ENCODE results near the gene RCCD1.
"Not testable (repeated sequence)": the region's sequence is repeated elsewhere in the genome, so short reads cannot be mapped to it uniquely, and the experiment has no call there.

Gene RCCD1

DNA sequence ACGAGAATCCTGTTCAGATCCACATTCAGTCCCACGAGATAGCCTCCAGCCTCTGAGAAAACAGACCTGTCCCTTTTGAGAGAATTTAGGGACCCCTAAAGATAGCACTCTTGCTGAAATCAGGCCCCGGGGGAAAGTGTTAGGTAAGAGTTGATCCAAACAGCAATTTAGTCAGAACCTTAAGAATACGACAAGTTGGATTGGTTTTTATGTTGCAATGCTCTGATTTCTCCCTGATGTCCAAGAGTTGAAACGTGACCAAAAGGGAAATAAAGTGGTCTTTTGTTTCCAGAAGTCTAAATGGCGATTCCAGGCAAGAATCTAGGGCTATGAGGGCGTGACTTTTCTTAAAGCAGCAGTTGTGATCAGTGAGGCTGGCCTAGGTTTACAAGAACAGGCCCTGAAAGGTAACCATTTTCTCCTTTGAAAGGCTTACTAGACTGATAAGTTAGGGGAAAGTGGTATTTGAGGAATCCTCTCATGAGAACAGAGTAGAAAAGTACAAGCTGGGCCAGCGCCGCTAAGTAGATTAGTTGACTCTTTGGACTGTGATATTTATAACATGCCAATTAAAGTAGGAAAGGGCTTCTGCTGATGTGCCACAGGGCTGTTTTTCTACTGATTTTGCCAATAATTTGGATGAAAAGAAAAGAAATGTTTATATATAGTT is 46.7 kb upstream of the RCCD1 start:
- DNase-seq (ENCODE audit: extremely low read depth, insufficient read length), result no peak
- Histone ChIP-seq H3K36me3 (ENCODE audit: control insufficient read depth, insufficient read depth, low read length) (peaks cover 60% of the 10 kb centered on the region), H3K4me3 (replicated peaks; ENCODE audit: low read depth, low read length) (no peak overlapping the region), H3K27me3 (replicated peaks; ENCODE audit: control insufficient read depth, insufficient read depth, low read length) (no peaks in the 10 kb centered on the region)
- TF ChIP-seq, protein P1, sequence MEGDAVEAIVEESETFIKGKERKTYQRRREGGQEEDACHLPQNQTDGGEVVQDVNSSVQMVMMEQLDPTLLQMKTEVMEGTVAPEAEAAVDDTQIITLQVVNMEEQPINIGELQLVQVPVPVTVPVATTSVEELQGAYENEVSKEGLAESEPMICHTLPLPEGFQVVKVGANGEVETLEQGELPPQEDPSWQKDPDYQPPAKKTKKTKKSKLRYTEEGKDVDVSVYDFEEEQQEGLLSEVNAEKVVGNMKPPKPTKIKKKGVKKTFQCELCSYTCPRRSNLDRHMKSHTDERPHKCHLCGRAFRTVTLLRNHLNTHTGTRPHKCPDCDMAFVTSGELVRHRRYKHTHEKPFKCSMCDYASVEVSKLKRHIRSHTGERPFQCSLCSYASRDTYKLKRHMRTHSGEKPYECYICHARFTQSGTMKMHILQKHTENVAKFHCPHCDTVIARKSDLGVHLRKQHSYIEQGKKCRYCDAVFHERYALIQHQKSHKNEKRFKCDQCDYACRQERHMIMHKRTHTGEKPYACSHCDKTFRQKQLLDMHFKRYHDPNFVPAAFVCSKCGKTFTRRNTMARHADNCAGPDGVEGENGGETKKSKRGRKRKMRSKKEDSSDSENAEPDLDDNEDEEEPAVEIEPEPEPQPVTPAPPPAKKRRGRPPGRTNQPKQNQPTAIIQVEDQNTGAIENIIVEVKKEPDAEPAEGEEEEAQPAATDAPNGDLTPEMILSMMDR (IDR thresholded peaks at IDR 0.05; ENCODE audit: insufficient read depth, low read length, poor library complexity, severe bottlenecking), result no peak

DNA sequence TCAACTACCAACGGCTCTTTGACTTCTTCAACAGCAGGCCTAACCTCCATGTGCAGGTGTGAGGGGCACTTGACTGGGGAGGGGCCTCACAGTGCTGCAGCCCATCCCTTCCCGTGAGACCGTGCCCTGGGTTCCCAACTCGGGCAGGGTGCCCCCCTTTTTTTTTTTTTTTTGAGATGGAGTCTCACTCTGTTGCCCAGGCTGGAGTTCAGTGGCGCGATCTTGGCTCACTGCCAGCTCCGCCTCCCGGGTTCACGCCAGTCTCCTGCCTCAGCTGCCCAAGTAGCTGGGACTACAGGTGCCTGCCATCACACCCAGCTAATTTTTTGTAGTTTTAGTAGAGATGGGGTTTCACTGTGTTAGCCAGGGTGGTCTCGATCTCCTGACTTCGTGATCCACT is 45.2 kb upstream of the RCCD1 start:
- DNase-seq (ENCODE audit: extremely low read depth, insufficient read length); H3K4me3 ChIP-seq (replicated peaks; ENCODE audit: low read depth, low read length); H3K27me3 ChIP-seq (replicated peaks; ENCODE audit: control insufficient read depth, insufficient read depth, low read length): not testable (repeated sequence)
- H3K36me3 ChIP-seq (ENCODE audit: control insufficient read depth, insufficient read depth, low read length), result peaks cover 68% of the 10 kb centered on the region

DNA sequence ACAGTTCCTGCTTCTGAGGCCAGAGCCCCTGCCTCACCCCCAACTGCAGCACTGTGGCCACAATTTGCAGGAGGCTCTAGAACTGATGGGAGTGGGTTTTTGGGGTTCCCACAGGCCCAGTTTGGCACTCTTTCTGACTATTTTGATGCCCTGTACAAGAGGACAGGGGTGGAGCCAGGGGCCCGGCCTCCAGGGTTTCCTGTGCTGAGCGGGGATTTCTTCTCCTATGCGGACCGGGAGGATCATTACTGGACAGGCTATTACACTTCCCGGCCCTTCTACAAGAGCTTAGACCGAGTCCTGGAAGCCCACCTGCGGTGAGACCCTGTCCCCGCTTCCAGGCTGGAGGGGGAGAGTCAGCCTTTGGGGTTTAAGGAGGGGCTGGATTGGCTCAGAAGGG is 44.7 kb upstream of the RCCD1 start:
- Histone ChIP-seq H3K4me3 (replicated peaks; ENCODE audit: low read depth, low read length) (no peak overlapping the region), H3K36me3 (ENCODE audit: control insufficient read depth, insufficient read depth, low read length) (peaks cover 72% of the 10 kb centered on the region), H3K27me3 (replicated peaks; ENCODE audit: control insufficient read depth, insufficient read depth, low read length) (no peaks in the 10 kb centered on the region)
- TF ChIP-seq, protein P1 (IDR thresholded peaks at IDR 0.05; ENCODE audit: insufficient read depth, low read length, poor library complexity, severe bottlenecking), result no peak
- no peak for DNase-seq (ENCODE audit: extremely low read depth, insufficient read length)

DNA sequence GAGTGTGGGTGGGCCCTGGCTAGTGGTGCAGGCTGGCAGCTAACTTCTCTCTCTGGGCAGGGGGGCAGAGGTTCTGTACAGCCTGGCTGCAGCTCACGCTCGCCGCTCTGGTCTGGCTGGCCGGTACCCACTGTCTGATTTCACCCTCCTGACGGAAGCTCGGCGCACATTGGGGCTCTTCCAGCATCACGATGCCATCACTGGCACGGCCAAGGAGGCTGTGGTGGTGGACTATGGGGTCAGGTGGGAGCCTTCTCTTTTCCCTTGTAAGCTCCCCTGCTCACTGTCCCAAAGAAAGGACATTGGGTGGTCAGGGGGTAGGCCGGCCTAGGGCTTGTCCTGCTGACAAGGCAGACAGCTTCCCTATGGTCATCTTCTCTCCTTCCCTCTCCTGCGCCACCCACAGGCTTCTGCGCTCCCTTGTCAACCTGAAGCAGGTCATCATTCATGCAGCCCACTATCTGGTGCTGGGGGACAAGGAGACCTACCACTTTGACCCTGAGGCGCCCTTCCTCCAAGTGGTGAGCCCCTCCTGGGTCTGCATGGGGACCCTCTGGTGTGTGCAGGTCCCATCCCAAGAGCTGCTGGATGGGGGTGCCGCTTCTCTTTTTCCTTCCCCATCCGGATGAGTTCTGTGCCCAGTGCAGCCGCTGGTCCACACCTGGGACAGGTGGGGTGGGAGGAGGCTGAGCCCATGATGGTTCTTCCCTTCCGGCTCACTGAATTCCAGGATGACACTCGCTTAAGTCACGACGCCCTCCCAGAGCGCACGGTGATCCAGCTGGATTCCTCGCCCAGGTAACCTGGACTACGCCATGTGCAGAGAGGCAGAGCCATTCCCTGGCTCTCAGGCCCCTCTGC is 44.0 kb upstream of the RCCD1 start:
- Histone ChIP-seq H3K36me3 (ENCODE audit: control insufficient read depth, insufficient read depth, low read length) (peaks cover 72% of the 10 kb centered on the region), H3K4me3 (replicated peaks; ENCODE audit: low read depth, low read length) (no peak overlapping the region), H3K27me3 (replicated peaks; ENCODE audit: control insufficient read depth, insufficient read depth, low read length) (no peaks in the 10 kb centered on the region)
- no peak for DNase-seq (ENCODE audit: extremely low read depth, insufficient read length)
- TF ChIP-seq, protein P1 (IDR thresholded peaks at IDR 0.05; ENCODE audit: insufficient read depth, low read length, poor library complexity, severe bottlenecking), result no peak

DNA sequence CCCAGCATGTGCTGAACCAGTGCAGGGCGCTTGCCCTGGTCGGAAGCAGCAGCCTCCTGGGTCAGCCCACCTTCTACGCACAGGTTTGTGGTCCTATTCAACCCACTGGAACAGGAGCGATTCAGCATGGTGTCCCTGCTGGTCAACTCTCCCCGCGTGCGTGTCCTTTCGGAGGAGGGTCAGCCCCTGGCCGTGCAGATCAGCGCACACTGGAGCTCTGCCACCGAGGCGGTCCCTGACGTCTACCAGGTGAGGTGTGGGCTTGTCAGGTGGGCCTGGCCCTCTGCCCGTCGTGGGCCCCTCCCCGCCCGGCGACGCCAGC is 43.4 kb upstream of the RCCD1 start:
- H3K4me3 ChIP-seq (replicated peaks; ENCODE audit: low read depth, low read length), result no peak overlapping the region
- peaks cover 72% of the 10 kb centered on the region for H3K36me3 ChIP-seq (ENCODE audit: control insufficient read depth, insufficient read depth, low read length)
- H3K27me3 ChIP-seq (replicated peaks; ENCODE audit: control insufficient read depth, insufficient read depth, low read length), result no peaks in the 10 kb centered on the region
- DNase-seq (ENCODE audit: extremely low read depth, insufficient read length), result no peak
- TF ChIP-seq, protein P1 (IDR thresholded peaks at IDR 0.05; ENCODE audit: insufficient read depth, low read length, poor library complexity, severe bottlenecking), result no peak

DNA sequence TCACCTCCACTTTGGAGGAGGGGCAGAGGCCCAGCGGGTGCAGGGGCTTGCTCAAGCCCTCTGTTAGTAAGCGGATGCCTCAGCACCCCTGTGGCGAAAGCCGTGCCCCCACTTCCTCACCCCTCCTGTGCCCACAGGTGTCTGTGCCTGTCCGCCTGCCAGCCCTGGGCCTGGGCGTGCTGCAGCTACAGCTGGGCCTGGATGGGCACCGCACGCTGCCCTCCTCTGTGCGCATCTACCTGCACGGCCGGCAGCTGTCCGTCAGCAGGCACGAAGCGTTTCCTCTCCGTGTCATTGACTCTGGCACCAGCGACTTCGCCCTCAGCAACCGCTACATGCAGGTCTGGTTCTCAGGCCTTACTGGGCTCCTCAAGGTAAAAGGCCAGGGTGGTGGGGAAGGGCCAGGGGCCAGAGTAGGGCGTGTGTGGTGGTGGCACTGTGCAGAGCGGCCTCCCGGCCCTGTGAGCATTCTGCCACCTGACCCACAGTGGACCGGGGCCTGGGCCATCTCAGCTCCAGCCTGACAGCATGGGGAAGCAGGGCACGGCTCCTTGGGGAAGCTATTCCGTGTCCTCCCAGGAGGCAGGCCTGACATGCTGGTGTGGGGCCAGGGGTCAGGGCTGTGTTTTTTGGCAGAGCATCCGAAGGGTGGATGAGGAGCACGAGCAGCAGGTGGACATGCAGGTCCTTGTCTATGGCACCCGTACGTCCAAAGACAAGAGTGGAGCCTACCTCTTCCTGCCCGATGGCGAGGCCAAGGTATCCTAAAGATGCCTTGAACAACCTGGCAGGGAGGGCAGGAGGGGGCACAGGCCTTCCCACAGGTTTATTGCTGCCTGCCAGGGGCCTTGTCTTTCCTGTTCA is 42.5 kb upstream of the RCCD1 start:
- H3K27me3 ChIP-seq (replicated peaks; ENCODE audit: control insufficient read depth, insufficient read depth, low read length), result no peaks in the 10 kb centered on the region
- no peak for DNase-seq (ENCODE audit: extremely low read depth, insufficient read length)
- no peak overlapping the region for H3K4me3 ChIP-seq (replicated peaks; ENCODE audit: low read depth, low read length)
- peaks cover 65% of the 10 kb centered on the region for H3K36me3 ChIP-seq (ENCODE audit: control insufficient read depth, insufficient read depth, low read length)
- TF ChIP-seq, protein P1 (IDR thresholded peaks at IDR 0.05; ENCODE audit: insufficient read depth, low read length, poor library complexity, severe bottlenecking), result no peak

Measured in GM06990 (cell line).